GM12878 (cell line): ENCODE data around the gene SEBOX. TPM values are rescaled to one million over a fixed set of nuclear protein-coding genes. Genes with fewer than 3 reads are reported as not detected.

Experiments used
- ATAC-seq: fragments of 200-7000 bp; cut with Tn5 transposase; 3 replicates; pipeline ENCODE4 v1.9.1; 2020; ENCODE audit warnings: mild to moderate bottlenecking, moderate library complexity
- BruUV-seq: library from RNA; stranded (reverse); fragments of 400-500 nt; replicated peaks from 2 replicates; lab custom pipeline; 2021; lab: Mats Ljungman, UMichigan
- CTCF ChIA-PET: fragments of 300-600 bp; sonication (Branson Sonifier 250); formaldehyde crosslinking; extraction: SDS; loops from one replicate; lab custom pipeline; 2021; ENCODE audit warnings: inconsistent platforms; lab: Yijun Ruan, JAX
- POLR2A ChIA-PET: fragments of 350-600 bp; formaldehyde crosslinking; extraction: SDS; loops from one replicate; lab custom pipeline; 2021; ENCODE audit warnings: inconsistent platforms; lab: Charles Lee
- RAD21 ChIA-PET: fragments of 300-600 bp; sonication (Branson Sonifier 250); formaldehyde crosslinking; loops from one replicate; lab custom pipeline; 2023; ENCODE audit warnings: antibody characterized with exemption; ENCODE audit not compliant: unreplicated experiment; lab: Charles Lee
- SMC1A ChIA-PET: fragments of 300-600 bp; sonication (Branson Sonifier 250); formaldehyde crosslinking; loops from one replicate; lab custom pipeline; 2023; ENCODE audit not compliant: unreplicated experiment, uncharacterized antibody; lab: Charles Lee
- DNase-seq: peaks from one replicate; pipeline ENCODE4 v3.0.0-alpha.2; 2011; ENCODE audit warnings: low read depth, low spot score
- FAIRE-seq: peaks from 3 replicates; lab custom pipeline; 2011; peaks lifted over from hg19 to GRCh38; lab: Jason Lieb, UNC
- H2AFZ ChIP-seq: 2 replicates; pipeline ENCODE4 v1.6.0; 2011; ENCODE audit warnings: low read depth, low read length, control low read depth; ENCODE audit not compliant: control insufficient read depth
- H3K27ac ChIP-seq: 2 replicates; pipeline ENCODE4 v1.5.1; 2011; ENCODE audit warnings: control low read depth; ENCODE audit not compliant: control insufficient read depth, insufficient read depth
- H3K27me3 ChIP-seq, 2 experiments: replicated peaks in 1 of 2; 2 replicates each; pipeline versions ENCODE4 v1.6.0 to v1.6.1; 2011; ENCODE audit warnings: low read length in 1 of 2; ENCODE audit not compliant: control insufficient read depth in 2 of 2, insufficient read depth in 2 of 2
- H3K36me3 ChIP-seq, 2 experiments: 2 replicates each; pipeline ENCODE4 v1.5.1; 2011; ENCODE audit warnings: low read length in 1 of 2; ENCODE audit not compliant: control insufficient read depth in 2 of 2, insufficient read depth in 2 of 2
- H3K4me1 ChIP-seq: 2 replicates; pipeline ENCODE4 v1.6.1; 2011; ENCODE audit warnings: mild to moderate bottlenecking, low read length, moderate library complexity, mixed read lengths; ENCODE audit not compliant: control insufficient read depth, insufficient read depth
- H3K4me2 ChIP-seq: 2 replicates; pipeline ENCODE4 v1.6.0; 2011; ENCODE audit warnings: control low read depth; ENCODE audit not compliant: control insufficient read depth, insufficient read depth
- H3K4me3 ChIP-seq: fragments of 200-600 bp; sonication (generic); 2 replicates; pipeline ENCODE4 v1.5.1; 2016
- H3K79me2 ChIP-seq: 2 replicates; pipeline ENCODE4 v1.6.0; 2011; ENCODE audit warnings: low read length; ENCODE audit not compliant: control insufficient read depth, insufficient read depth
- H3K9ac ChIP-seq: 2 replicates; pipeline ENCODE4 v1.8.0; 2011; ENCODE audit warnings: low read length, control low read depth, mixed read lengths; ENCODE audit not compliant: control insufficient read depth, insufficient read depth
- H3K9me3 ChIP-seq: replicated peaks from 3 replicates; pipeline ENCODE4 v1.5.1; 2011; ENCODE audit warnings: mild to moderate bottlenecking, low read length; ENCODE audit not compliant: control insufficient read depth, insufficient read depth
- H4K20me1 ChIP-seq: 2 replicates; pipeline ENCODE4 v1.6.0; 2011; ENCODE audit not compliant: control insufficient read depth, insufficient read depth
- CEBPB ChIP-seq, 2 experiments: fragments of 150-350 bp in 1 of 2; IDR thresholded peaks; 2 replicates each; pipeline ENCODE4 v1.6.1; 2012 to 2014; ENCODE audit warnings: low read depth in 2 of 2, low read length in 2 of 2, borderline replicate concordance in 1 of 2, inconsistent platforms in 1 of 2
- CEBPZ ChIP-seq: fragments of 150-350 bp; IDR thresholded peaks from 2 replicates; pipeline ENCODE4 v1.6.1; 2016; ENCODE audit warnings: low read depth, low read length
- ESRRA ChIP-seq: IDR thresholded peaks from 2 replicates; pipeline ENCODE4 v1.6.1; 2012; ENCODE audit warnings: mild to moderate bottlenecking, low read length, improper control_type of control experiment
- PRDM15 ChIP-seq: fragments of 450-650 bp; formaldehyde crosslinking; IDR thresholded peaks from 2 replicates; pipeline ENCODE4 v1.4.0; 2020; ENCODE audit warnings: mild to moderate bottlenecking, moderate library complexity
- RBBP5 ChIP-seq: fragments of 200-600 bp; sonication (generic); conservative IDR thresholded peaks from 2 replicates; pipeline ENCODE4 v1.6.1; 2016
- WGBS: methylation state at CpG from one replicate; pipeline ENCODE4 v1.1.6; 2016; ENCODE audit warnings: low lambda C conversion rate; ENCODE audit not compliant: insufficient replicate concordance, insufficient coverage; ENCODE audit errors: missing lambda C conversion rate; 5-methylcytosine and 5-hydroxymethylcytosine counted together
- in situ Hi-C: fragments of 300-500 bp; cut with MboI; formaldehyde crosslinking; loops from 9 replicates; pipeline ENCODE4 v1.14.3; 2018; ENCODE audit warnings: mixed read lengths
- intact Hi-C: fragments of 100-400 bp; cut with micrococcal nuclease; formaldehyde crosslinking; loops from one replicate; pipeline ENCODE4 v1.14.2; 2022; ENCODE audit not compliant: unreplicated experiment
- polyA plus RNA-seq, 11 experiments: library from polyadenylated mRNA; depleted of rRNA in 4 of 11; unstranded in 6 of 11; stranded (reverse) in 5 of 11; fragments of >200 nt; fragmentation: Nextera tagmentation in 4 of 11; fragmentation: Illumina TruSeq in 1 of 11; extraction: Ambion mirVana in 4 of 11; extraction: Trizol in 1 of 11; gene quantifications; 1 replicate in 1 of 11; 2 replicates in 10 of 11; pipeline versions ENCODE4 v1.2.1 to v1.2.3, GENCODE V29; 2011 to 2016; ENCODE audit warnings: inconsistent platforms in 2 of 11, missing spikeins in 2 of 11, low read depth in 1 of 11
- total RNA-seq, 4 experiments: library from RNA; depleted of rRNA in 3 of 4; stranded (reverse); fragments of >200 nt in 3 of 4; fragmentation: Illumina TruSeq in 1 of 4; extraction: Trizol in 1 of 4; gene quantifications; 2 replicates each; pipeline versions ENCODE4 v1.2.1 to v1.2.3, GENCODE V29; 2013 to 2021
- TF ChIP-seq, protein P1 (sequence below): fragments of 450-650 bp; IDR thresholded peaks from 2 replicates; pipeline ENCODE4 v1.6.1; 2017; ENCODE audit warnings: mild to moderate bottlenecking, moderate library complexity
- TF ChIP-seq, protein P2 (sequence below): fragments of 450-650 bp; IDR thresholded peaks from 2 replicates; pipeline ENCODE4 v1.6.1; 2016; ENCODE audit warnings: mild to moderate bottlenecking, moderate library complexity, borderline replicate concordance

The SEBOX gene
- total and polyA plus RNA-seq, 10 of the 15 experiments (the other 5 are each of a cell fraction or from before 2014, with no cell fraction given) = not detected

- BruUV-seq = no TSS peak
- Histone ChIP-seq H3K9me3 (no peaks in the 10 kb centered on the region), H3K27ac (no peak overlapping the region), H4K20me1 (no peaks in the 10 kb centered on the region), H3K36me3 (peaks cover 6 to 17% of the 10 kb centered on the region in 2 experiments; a peak in 3 of 4 replicates), H3K4me1 (peaks cover 3% of the 10 kb centered on the region; the same call in 1 of the 2 replicates)
- ChIA-PET RAD21 (no interaction called here), SMC1A (no interaction called here)
- in situ Hi-C loops = loop anchor here (5.0 kb wide), 1 partner anchor 48 kb away; no protein-coding TSS in a partner anchor
- ATAC-seq = no peak
- TF ChIP-seq RBBP5 (no peak), ESRRA (no peak), CEBPZ (no peak), CEBPB (IDR thresholded peaks at IDR 0.05; ENCODE audit: borderline replicate concordance in 1 of 2, low read depth in 2 of 2, low read length in 2 of 2) (no peak), PRDM15 (no peak)
- TF ChIP-seq, protein P1, sequence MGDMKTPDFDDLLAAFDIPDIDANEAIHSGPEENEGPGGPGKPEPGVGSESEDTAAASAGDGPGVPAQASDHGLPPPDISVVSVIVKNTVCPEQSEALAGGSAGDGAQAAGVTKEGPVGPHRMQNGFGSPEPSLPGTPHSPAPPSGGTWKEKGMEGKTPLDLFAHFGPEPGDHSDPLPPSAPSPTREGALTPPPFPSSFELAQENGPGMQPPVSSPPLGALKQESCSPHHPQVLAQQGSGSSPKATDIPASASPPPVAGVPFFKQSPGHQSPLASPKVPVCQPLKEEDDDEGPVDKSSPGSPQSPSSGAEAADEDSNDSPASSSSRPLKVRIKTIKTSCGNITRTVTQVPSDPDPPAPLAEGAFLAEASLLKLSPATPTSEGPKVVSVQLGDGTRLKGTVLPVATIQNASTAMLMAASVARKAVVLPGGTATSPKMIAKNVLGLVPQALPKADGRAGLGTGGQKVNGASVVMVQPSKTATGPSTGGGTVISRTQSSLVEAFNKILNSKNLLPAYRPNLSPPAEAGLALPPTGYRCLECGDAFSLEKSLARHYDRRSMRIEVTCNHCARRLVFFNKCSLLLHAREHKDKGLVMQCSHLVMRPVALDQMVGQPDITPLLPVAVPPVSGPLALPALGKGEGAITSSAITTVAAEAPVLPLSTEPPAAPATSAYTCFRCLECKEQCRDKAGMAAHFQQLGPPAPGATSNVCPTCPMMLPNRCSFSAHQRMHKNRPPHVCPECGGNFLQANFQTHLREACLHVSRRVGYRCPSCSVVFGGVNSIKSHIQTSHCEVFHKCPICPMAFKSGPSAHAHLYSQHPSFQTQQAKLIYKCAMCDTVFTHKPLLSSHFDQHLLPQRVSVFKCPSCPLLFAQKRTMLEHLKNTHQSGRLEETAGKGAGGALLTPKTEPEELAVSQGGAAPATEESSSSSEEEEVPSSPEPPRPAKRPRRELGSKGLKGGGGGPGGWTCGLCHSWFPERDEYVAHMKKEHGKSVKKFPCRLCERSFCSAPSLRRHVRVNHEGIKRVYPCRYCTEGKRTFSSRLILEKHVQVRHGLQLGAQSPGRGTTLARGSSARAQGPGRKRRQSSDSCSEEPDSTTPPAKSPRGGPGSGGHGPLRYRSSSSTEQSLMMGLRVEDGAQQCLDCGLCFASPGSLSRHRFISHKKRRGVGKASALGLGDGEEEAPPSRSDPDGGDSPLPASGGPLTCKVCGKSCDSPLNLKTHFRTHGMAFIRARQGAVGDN = no peak
- TF ChIP-seq, protein P2, sequence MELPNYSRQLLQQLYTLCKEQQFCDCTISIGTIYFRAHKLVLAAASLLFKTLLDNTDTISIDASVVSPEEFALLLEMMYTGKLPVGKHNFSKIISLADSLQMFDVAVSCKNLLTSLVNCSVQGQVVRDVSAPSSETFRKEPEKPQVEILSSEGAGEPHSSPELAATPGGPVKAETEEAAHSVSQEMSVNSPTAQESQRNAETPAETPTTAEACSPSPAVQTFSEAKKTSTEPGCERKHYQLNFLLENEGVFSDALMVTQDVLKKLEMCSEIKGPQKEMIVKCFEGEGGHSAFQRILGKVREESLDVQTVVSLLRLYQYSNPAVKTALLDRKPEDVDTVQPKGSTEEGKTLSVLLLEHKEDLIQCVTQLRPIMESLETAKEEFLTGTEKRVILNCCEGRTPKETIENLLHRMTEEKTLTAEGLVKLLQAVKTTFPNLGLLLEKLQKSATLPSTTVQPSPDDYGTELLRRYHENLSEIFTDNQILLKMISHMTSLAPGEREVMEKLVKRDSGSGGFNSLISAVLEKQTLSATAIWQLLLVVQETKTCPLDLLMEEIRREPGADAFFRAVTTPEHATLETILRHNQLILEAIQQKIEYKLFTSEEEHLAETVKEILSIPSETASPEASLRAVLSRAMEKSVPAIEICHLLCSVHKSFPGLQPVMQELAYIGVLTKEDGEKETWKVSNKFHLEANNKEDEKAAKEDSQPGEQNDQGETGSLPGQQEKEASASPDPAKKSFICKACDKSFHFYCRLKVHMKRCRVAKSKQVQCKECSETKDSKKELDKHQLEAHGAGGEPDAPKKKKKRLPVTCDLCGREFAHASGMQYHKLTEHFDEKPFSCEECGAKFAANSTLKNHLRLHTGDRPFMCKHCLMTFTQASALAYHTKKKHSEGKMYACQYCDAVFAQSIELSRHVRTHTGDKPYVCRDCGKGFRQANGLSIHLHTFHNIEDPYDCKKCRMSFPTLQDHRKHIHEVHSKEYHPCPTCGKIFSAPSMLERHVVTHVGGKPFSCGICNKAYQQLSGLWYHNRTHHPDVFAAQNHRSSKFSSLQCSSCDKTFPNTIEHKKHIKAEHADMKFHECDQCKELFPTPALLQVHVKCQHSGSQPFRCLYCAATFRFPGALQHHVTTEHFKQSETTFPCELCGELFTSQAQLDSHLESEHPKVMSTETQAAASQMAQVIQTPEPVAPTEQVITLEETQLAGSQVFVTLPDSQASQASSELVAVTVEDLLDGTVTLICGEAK = no peak
- TF ChIP-seq, all 136 proteins: peak for 0
- POLR2A ChIA-PET = no interaction called here
- DNase-seq (no peak), FAIRE-seq (no peak)
- Histone ChIP-seq H3K27me3 (no peaks in the 10 kb centered on the region), H3K79me2 (peaks cover 9% of the 10 kb centered on the region), H3K9ac (no peak overlapping the region), H3K4me3 (no peak overlapping the region), H2AFZ (no peak overlapping the region), H3K4me2 (no peak overlapping the region)
- 74% methylated on average over 6 of the region's 6 CpGs for WGBS
- intact Hi-C loops = no loop called here
- CTCF ChIA-PET = interaction anchor here (1.4 kb wide), 1 partner anchor 76 kb away, joined by 3 read pairs; no protein-coding TSS in a partner anchor
Measured at GRCh38 chr17:28340374-28340773, 24.6 kb downstream of the SEBOX start.
